HG03378 (cell line): Measurements from ENCODE around the gene CLIP3.
"Not testable (repeated sequence)": the region's sequence is repeated elsewhere in the genome, so short reads cannot be mapped to it uniquely, and the experiment has no call there.

ENCODE experiments used
- ATAC-seq: cut with Tn5 transposase; IDR thresholded peaks from one replicate; pipeline ENCODE4 v1.9.1; 2021; ENCODE audit warnings: mild to moderate bottlenecking, moderate library complexity; ENCODE audit not compliant: unreplicated experiment

CLIP3 gene

DNA sequence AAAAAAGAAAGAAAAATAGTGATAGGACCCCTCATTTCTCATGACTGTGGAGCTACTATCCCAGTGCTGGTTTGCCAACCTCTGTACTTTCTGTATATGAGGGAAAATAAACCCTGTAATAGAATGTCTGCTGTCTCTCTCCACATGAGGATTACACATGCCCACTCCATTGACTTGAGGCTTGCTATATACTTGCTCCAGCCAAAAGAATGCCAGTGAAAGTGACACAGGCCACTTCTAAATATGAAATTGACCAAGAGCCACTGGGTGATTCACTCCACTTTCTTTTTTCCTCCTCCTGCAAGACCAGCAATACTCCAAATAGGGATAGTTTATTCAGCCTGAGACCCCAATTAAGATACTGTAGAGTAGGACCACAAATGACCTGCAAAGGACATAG lies 15.2 kb upstream of the CLIP3 start:
- no peak for ATAC-seq

DNA sequence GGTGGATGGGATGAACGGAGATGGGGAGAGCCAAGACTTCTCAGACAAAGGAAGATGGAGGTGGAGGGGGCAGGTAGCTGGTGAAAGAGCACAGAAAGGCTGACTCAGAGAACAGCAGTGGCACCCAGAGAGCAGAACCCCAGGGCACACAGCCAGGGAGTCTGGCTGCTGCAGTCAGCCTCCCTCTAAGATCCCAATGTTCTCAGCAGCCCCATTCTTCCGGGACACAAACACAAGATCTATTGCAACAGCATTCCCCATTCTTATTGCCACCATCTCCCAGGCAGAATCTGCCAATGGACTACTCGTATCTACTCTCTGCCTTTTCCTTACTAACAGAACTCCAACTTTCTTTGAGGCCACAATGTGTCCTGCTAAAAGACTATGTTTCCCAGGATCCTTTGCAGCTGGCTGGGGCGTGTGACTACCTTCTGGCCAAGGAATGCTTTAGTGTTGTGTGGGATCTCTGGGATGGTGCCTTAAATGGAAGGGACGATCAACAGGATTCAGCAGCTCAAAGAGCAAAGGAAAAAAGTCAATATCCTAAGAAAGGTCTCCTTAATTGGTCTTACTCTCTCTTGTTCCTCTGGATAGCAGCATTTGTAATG lies 13.9 kb upstream of the CLIP3 start:
- no peak for ATAC-seq

GRCh38 chr19:36043952-36044351 lies 11.3 kb upstream of the CLIP3 start:
- ATAC-seq, result no peak

DNA sequence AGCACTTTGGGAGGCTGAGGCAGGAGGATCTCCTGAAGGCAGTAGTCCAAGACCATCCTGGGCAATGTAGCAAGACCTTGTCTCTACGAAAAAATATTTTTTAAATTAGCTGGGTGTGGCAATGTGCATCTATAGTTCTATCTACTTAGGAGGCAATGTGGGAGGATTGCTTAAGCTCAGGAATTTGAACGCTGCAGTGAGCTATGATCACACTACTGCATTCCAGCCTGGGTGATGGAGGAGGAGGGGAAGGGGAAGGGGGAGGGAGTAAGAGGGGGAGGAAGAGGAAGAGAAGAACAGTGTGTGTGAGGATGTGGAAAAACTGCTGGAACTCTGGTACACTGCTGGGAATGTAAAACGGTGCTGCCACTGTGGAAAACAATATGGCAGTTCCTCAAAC lies 9.2 kb upstream of the CLIP3 start:
- ATAC-seq, result no peak

GRCh38 chr19:36041092-36041491 lies 8.4 kb upstream of the CLIP3 start:
- ATAC-seq, result not testable (repeated sequence)

DNA sequence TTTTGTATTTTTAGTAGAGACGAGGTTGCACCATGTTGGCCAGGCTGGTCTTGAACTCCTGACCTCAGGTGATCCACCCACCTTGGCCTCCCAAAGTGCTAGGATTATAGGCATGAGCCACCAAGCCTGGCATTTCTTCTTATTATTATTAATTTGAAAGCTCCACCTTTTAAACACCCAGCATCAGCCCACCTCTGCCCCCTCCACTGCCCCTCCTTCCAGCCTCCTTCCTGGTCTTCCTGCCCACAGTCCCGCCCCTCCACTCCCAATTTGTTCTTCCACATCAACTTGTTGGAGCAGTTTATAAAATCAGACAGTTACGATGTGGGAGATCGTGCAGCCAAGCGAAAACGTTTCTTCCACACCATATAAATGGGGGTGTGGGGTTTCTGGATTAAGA lies 7.8 kb upstream of the CLIP3 start:
- no peak for ATAC-seq

- no peak for ATAC-seq
These were observed 1.4 kb downstream of the CLIP3 start for GRCh38 chr19:36031308-36031707.

- no peak for ATAC-seq
These were observed 2.2 kb downstream of the CLIP3 start for GRCh38 chr19:36030264-36031148.

- no peak for ATAC-seq
These were observed 4.2 kb downstream of the CLIP3 start for GRCh38 chr19:36028313-36029041.

GRCh38 chr19:36027696-36028095 lies 5.0 kb downstream of the CLIP3 start:
- no peak for ATAC-seq

DNA sequence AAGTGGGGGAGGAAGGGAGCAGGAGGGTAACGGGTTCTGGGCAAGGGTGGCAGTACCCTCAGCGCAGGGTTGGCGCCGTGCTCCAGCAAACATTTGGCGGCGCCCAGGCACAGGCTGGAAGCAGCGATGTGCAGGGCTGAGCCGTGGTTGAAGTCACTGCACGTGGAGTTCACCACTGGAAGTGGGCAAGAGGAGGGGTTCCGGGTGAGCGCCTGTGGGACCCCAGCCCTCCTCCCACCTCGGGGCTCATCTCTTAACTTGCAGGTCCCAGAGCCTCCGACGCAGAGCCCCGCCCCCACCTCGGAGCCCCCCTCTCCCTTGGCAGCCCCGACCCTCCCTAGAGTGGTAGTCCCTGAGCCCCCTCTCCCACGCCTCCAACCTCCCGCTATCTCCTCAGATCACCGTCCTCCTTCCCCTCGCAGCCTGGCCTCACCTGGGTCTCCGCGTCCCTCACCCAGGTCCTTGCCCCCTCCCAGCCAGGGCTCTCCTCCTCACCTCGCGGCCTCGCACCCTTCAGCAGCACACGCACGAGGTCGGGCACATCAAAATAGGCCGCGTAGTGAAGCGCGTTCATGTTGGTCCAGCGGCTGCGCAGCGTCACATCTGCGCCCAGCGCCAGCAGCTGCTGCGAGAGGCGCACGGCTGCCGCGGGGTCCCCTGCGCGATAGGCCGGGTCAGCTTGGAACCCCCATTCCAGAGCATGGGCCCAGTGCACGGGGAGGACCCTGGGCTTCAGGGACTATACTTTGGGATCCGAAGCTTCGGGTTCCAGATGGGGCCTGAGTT lies 6.4 kb downstream of the CLIP3 start:
- ATAC-seq, result no peak

DNA sequence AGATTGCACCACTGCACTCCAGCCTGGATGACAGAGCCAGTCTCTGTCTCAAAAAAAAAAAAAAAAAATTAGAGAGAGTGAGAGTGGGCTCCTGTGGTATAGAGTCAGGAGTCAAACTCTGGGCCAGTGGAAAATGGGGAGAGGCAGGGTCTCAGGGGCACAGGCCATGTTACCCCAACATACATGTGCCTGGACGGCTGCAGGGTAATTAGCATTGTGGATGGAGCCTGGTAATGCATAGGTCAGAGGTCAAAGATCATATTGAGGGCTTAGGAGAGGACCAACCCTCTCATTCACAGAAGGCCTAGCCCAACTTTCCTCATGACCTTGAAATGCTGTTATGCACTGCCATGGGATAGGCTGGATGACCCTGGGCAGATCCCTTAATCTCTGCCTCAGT lies 7.1 kb downstream of the CLIP3 start:
- ATAC-seq, result no peak

GRCh38 chr19:36023432-36023831 lies 9.2 kb downstream of the CLIP3 start:
- ATAC-seq, result no peak

DNA sequence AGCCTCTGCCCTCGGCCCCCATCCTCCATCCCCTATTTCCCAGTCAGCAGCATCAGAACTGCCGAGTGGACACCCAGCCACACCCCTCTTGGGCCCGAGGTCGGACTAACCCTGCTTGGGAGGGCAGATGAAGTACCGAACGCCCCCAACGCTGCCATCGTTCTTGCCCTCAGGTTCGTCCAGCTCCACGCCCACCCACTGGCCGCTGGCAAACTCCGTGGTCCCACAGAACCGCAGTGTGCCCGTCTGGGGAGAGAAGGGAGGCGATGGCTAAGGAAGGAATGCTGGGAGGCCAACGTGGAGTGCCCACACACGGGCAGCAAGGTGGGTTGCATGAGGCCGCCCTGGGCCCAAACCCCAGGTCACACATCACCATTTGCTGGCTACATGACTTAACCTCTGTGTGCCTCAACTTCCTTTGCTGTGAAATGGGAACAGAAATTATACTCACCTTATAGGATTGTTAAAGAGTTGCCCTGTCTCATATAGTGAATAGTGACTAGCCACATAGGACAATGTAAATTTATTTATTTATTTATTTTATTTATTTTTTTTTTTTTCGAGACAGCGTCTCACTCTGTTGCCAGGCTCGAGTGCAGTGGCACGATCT lies 13.5 kb downstream of the CLIP3 start:
- no peak for ATAC-seq

GRCh38 chr19:36014012-36014924 lies 18.4 kb downstream of the CLIP3 start, which contains the start of gene ALKBH6:
ALKBH6 (minus strand) TSS chr19:36014213; CDS start chr19:36013397, 816 bp downstream.
- ATAC-seq, result peak; percentile 93

GRCh38 chr19:36013280-36014011 lies 19.2 kb downstream of the CLIP3 start:
- ATAC-seq, result no peak

DNA sequence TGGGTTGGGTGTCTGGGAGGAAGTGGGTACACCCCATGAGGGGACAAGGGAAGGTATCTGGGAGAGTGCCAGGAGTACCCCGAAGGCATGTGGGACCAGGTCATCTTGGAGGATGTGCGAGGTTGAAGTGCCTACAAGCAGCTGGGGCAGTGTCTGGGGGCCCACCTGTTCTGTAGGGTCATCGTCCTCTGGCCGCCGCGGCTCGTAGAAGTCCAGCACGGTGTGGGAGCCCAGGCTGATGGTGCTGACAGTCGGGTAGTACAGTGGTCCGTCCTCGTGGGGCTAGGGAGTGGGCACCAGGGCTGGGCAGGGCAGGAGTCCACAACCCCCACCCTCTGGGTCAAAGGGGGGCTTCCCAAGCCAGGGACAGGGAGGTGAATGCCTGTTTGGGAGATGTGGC lies 22.3 kb downstream of the CLIP3 start:
- ATAC-seq, result no peak

DNA sequence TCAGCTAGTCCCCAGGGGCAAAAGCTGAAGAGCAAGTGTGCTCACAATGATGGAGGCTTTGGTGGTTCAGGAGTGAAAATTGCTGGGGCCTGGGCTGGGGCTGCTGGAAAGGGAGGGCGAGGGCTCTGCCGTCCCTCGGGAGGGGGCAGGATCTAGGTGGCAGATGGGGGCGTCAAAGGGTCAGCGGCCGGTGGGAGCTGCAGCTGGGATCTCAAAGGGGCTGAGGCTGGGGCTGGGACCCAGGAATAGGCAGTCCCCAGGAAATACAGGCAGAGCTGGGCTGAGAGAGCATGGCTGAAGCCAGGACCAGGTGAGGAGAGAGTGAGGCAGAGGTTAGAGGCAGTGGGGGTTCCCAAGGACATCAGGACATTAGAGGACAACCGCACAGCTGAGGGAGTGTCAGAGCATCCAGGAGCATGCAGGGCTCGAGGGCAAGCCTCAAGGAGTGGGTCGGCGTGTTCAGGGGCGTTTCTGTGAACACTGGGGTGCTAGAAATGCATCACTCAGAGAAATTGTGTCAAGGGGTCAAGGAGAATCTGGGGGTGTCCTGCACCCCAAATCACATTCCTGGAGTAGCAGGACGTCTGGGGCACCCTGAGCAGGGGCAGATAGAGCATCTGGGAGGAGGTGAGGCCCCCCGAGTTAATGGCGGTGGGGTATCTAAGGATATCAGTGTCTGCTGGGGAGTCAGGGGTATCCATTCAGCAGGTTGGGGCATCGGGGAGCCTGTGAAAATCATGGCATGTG lies 22.9 kb downstream of the CLIP3 start:
- ATAC-seq, result no peak
